Dedifferentiated amniotic fluid mesenchymal stem cell (primary cell): ENCODE measurements around the gene PARN.
A peak's percentile ranks its signal among the peaks of the same experiment; 100 is the strongest.
"Not testable (repeated sequence)": the region's sequence is repeated elsewhere in the genome, so short reads cannot be mapped to it uniquely, and the experiment has no call there.

ENCODE experiments used
- DNase-seq: peaks from one replicate; pipeline ENCODE4 v3.0.0-alpha.2; 2016; ENCODE audit errors: extremely low spot score

Gene PARN

DNA sequence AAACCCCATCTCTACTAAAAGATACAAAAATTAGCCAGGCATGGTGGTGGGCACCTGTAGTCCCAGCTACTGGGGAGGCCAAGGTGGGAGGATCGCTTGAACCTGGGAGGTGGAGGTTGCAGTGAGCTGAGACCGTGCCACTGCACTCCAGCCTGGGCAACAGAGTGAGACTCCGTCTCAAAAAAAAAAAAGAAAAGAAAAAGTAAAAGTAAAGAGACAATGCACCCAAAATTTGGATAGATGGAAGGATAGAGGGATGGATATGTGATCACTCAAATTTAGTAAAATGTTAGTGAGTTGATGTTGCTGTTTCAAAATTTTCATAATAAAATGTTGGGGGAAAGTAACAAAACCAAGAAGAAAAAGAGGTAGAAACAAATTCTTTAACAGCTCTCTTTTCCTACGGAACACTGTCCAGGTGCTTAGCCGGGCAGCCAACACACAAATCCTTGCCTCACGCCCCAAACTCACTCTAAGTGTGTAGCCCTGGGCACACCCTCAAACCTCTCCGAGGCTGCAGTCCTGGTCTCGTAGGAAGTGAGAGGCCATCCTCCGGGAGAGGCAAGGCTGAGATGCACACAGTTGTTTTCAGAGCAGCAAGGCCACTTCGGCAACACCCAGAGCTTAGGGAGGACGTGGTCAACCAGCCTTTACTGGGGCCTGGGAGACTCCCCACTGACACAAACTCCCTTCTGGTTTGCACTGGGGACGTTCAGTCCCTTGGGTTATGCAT is 228.9 kb downstream of the PARN start:
- DNase-seq = not testable (repeated sequence)

DNA sequence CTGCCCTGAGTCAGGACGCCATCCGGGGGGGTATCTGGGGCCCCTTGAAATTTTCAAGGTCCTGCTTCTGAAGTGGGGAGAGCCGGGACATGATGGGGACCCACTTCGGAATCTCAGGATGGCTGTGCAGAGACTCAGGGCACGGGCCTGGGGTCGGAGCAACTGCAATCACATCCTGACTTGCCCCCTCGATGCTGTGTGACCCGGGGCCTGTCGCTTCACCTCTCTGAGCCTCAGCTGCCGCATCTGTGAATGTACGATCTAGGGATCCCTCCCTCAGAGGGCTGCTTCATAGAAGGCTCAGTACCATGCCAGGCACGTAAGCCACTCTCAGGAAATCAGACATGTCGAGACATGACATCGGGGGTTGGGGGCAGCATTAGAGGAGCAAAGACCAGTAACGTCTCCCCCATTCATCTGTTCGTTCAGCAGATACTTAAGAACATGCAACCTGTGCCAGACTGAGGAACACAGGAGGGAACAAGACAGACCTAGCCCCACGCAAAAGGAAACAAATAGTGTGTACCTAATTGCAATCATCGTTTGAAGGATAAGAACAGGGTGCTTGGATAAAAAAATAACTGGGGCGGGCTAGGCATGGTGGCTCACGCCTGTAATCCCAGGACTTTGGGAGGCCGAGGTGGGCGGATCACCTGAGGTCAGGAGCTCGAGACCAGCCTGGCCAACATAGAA is 229.6 kb downstream of the PARN start:
- no peak for DNase-seq

DNA sequence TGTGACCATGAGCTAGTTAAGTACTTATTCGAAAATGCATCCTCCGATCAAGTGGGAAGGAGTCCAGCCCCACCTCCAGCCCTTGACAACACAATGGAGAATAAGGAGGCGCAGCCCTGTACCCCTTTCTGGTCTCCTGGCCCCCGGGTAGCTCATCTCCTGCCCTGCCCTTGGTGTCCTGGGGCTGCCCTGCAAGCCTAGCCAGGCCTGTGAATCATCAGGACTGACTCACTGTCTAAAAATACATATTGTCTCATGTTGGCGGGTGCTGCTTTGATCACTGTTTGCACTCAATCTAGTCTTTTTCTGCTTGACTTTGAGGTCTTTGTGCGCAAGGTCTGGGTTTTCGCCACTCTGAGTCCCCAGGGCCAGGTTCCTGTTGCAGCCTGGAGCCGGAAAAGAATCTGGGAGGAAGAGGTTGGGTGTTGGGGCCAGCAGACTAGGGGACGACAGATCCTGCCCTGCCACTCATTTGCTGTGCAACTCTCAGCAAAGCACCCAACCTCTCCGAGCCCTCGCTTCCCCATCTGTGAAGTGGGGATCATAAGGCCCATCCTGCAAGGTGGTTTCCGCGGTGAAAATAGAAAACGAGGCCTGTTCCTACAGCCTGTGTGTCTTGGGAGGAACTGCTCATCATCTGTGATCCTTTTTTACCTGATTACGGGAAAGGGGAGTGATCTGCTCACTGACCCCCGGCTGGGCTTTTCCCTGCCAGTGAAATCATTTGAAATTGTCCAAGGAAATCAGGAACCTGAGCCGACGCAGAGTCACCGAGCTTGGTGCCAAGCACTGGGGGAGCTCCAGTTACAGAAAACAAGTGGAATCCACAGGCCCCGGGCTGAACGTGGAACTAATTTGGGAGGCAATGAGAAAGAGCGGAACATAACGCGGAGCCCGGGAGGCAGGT is 230.4 kb downstream of the PARN start:
- peak; percentile 90 for DNase-seq

DNA sequence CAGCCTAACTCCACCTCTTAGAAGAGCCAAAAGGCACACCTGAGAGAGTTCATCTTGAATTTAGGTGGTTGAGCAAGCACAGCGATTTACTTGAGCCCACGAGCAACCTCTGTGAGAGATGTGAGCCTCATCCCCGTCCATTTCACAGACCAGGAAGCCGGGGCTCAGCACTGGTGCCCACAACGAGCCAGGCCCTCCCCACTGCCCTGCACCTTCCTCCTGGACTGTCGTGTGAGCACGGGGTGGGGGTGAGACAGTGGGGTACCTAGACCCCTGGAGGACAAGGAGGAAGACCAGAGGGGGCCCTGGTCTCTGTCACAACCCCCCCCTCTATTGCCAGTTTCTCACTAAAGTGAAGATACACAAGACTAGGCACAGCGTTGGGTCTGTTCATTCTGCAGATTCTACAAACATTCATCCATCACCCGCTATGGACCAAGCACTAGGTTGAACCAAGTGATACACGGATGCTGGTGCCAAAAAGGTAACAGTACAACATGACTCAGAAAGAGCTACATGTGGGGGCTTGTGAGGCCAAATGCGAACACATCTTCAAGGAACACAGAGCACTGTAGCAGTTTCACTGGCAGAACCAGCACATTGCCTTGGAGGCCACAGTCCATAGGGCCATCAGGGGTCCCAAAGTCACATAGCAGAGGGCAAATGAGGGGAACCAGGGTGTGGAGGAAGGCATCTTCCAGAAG is 231.9 kb downstream of the PARN start:
- no peak for DNase-seq

DNA sequence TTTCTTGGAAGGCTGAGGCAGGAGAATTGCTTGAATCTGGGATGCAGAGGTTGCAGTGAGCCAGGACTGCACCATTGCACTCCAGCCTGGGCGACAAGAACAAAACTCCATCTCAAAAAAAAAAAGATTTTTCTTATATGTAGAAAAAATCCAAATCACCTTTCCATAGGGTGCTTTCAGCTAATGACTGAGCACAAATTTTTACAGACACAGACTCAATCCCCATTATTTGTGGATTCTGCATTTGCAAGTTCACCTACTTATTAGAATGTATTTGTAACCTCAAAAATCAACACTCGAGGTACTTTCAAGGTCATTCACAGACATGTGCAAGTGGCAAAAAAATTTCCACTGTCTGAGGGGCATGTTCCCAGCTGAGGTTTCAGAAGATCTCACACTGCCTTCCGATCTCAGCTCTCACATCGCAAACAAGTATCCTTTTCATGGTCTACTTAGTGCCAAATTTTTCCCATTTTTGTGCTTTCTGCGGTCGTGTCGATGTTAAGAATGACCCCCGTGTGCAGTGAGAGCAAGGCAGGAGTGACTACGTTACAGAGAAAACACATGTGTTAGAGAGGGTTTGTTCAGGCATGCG is 234.3 kb downstream of the PARN start:
- not testable (repeated sequence) for DNase-seq

DNA sequence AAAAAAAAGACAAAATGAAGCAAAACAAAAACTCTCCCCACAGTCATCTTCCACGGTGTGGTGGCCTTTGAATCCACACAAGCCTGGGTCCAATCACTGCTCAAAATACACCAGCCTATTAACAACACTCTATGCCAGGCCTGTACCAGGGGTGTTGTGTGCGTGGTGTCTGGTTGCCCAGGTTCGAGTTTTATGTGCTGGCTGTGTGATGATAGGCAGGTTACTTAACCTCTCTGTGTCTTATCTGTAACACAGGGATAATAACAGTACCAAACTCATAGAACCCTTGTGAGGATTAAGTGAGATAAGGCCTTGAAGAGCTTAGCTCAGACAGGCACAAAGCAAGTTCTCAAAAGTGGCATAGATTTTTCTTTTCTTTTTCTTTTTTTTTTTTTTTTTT is 235.2 kb downstream of the PARN start:
- no peak for DNase-seq

DNA sequence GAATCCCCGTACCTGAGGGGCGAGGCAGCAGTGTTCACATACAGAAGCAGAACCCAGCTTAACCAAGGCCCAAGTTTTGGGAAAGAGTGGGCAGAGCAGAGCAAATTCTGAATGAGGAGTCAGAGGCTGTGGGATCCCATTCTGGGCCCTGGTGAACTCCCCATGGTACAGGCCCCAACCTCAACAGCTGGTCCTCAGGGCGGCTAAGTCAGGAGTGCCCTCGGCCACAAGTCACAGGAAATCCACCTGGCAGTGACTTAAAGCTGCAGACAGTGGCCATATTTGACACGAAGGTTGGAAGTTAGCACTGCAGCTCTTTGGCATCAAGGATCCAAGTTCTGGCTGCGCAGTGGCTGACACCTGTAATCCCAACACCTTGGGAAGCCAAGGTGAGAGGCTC is 237.1 kb downstream of the PARN start:
- DNase-seq = no peak

DNA sequence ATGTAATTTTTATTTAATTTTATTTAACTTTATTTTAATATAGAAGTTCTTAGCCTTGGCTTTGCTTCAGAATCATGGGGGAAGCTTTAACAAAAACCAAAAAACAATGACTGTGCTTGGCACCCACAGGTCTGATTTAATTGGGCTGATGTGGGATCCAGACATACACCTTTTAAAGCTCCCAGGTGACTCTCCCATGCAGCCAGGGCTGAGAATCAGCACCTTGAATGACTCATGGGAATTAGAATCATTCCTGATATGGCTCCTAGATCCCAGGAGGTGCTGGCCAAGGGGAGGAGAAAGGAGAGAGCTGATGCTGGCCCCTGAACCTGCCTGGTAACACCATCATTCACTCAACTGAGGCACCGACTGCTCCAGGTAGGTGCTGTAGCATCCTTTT is 240.7 kb downstream of the PARN start:
- DNase-seq = no peak

DNA sequence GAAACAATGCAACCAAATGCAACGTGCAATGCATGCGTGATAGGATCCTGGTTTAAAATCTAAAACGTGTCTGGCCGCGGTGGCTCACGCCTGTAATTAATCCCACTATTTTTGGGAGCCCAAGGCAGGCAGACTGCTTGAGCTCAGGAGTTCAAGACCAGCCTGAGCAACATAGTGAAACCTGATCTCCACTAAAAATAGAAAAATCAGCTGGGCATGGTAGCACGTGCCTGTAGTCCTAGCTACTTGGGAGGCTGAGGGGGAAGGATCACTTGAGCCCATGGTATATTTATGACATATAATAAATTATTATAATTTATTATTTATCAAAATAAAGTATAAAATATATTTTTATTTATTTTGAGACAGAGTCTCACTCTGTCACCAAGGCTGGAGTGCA is 241.8 kb downstream of the PARN start:
- DNase-seq = no peak

DNA sequence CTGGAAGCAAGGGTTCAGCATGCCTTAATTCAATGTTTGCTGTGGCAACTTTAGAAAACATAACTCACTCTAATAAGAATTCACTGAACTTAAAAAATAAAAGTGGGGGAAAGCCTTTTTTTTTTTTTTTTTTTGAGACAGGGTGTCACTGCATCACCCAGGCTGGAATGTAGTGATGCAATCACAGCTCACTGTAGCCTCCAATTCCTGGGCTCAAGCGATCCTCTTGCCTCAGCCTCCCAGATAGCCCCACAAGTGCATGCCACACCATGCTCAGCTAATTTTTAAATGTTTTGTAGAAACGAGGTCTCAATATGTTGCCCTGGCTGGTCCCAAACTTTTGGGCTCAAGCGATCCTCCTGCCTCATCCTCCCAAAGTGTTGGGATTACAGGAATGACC is 243.9 kb downstream of the PARN start:
- DNase-seq = no peak
